ENCODE results near the gene EMP2.

- TF ChIP-seq POLR2A (IDR thresholded peaks at IDR 0.05) (no peak), CTCF (IDR thresholded peaks at IDR 0.05) (no peak)
Observed at GRCh38 chr16:10490141-10490540, 90.3 kb downstream of the EMP2 start.

All from esophagus squamous epithelium (tissue), 4 donors.